WERI-Rb-1 (cell line): ENCODE measurements around the gene PIP5K1C.

Experiments used
- DNase-seq: peaks from one replicate; pipeline ENCODE4 v3.0.0-alpha.2; 2020
- H3K27ac ChIP-seq: fragments of 250-450 bp; sonication (Bioruptor Pico); 2 replicates; pipeline ENCODE4 v1.5.1; 2020; ENCODE audit warnings: mild to moderate bottlenecking, moderate library complexity
- H3K27me3 ChIP-seq: fragments of 250-450 bp; sonication (Bioruptor Pico); 2 replicates; pipeline ENCODE4 v1.5.1; 2021; ENCODE audit warnings: mild to moderate bottlenecking, low read depth, moderate library complexity; ENCODE audit not compliant: insufficient read depth, severe bottlenecking
- H3K36me3 ChIP-seq: fragments of 250-450 bp; sonication (Bioruptor Pico); 2 replicates; pipeline ENCODE4 v1.5.1; 2020; ENCODE audit warnings: mild to moderate bottlenecking, moderate library complexity
- H3K4me3 ChIP-seq: 2 replicates; pipeline ENCODE4 v1.5.1; 2011; ENCODE audit warnings: low read depth, mild to moderate bottlenecking, control low read depth, low read length
- H3K9me3 ChIP-seq: fragments of 250-450 bp; sonication (Bioruptor Pico); 2 replicates; pipeline ENCODE4 v1.5.1; 2021; ENCODE audit warnings: mild to moderate bottlenecking, moderate library complexity; ENCODE audit not compliant: severe bottlenecking
- CTCF ChIP-seq: IDR thresholded peaks from 2 replicates; pipeline ENCODE4 v1.5.1; 2011; ENCODE audit warnings: low read depth, mild to moderate bottlenecking, control low read depth, inconsistent platforms, low read length

PIP5K1C gene

GRCh38 chr19:3700242-3701032 lies at the start of gene PIP5K1C:
TSS of gene PIP5K1C (minus strand) at chr19:3700468. CDS start at chr19:3700390, 78 bp downstream.
- Histone ChIP-seq H3K27me3 (no peaks in the 10 kb centered on the region), H3K36me3 (peaks cover 21% of the 10 kb centered on the region), H3K9me3 (no peaks in the 10 kb centered on the region), H3K4me3 (peak within 1 kb of the TSS; percentile 63), H3K27ac (peak within 1 kb of the TSS; percentile 85)
- TF ChIP-seq CTCF = peak; percentile 89
- DNase-seq = peak; percentile 86

GRCh38 chr19:3748965-3749364 lies 48.7 kb upstream of the PIP5K1C start:
- Histone ChIP-seq H3K4me3 (no peak overlapping the region), H3K9me3 (no peaks in the 10 kb centered on the region), H3K36me3 (peaks cover 74% of the 10 kb centered on the region), H3K27ac (no peak overlapping the region), H3K27me3 (no peaks in the 10 kb centered on the region)
- DNase-seq = peak; percentile 25
- TF ChIP-seq CTCF = no peak

- no peak overlapping the region for H3K4me3 ChIP-seq
- peak overlapping the region; percentile 55 for H3K27ac ChIP-seq
- no peak for TF ChIP-seq CTCF
- peaks cover 71% of the 10 kb centered on the region for H3K36me3 ChIP-seq
- DNase-seq = peak; percentile 47
- no peaks in the 10 kb centered on the region for H3K9me3 ChIP-seq
- no peaks in the 10 kb centered on the region for H3K27me3 ChIP-seq
Observed at GRCh38 chr19:3746371-3747056, 46.2 kb upstream of the PIP5K1C start.

- no peaks in the 10 kb centered on the region for H3K9me3 ChIP-seq
- no peak overlapping the region for H3K4me3 ChIP-seq
- peaks cover 71% of the 10 kb centered on the region for H3K36me3 ChIP-seq
- no peaks in the 10 kb centered on the region for H3K27me3 ChIP-seq
- TF ChIP-seq CTCF = no peak
- no peak for DNase-seq
- no peak overlapping the region for H3K27ac ChIP-seq
Observed at GRCh38 chr19:3745363-3746045, 45.2 kb upstream of the PIP5K1C start.

- no peak overlapping the region; the same call in 1 of the 2 replicates for H3K27ac ChIP-seq
- H3K4me3 ChIP-seq = no peak overlapping the region
- no peak for DNase-seq
- no peaks in the 10 kb centered on the region for H3K27me3 ChIP-seq
- TF ChIP-seq CTCF = no peak
- no peaks in the 10 kb centered on the region for H3K9me3 ChIP-seq
- peaks cover 72% of the 10 kb centered on the region for H3K36me3 ChIP-seq
Observed at GRCh38 chr19:3743486-3743885, 43.2 kb upstream of the PIP5K1C start.
